ENCODE data around the gene SCUBE1.

SCUBE1 gene

DNA sequence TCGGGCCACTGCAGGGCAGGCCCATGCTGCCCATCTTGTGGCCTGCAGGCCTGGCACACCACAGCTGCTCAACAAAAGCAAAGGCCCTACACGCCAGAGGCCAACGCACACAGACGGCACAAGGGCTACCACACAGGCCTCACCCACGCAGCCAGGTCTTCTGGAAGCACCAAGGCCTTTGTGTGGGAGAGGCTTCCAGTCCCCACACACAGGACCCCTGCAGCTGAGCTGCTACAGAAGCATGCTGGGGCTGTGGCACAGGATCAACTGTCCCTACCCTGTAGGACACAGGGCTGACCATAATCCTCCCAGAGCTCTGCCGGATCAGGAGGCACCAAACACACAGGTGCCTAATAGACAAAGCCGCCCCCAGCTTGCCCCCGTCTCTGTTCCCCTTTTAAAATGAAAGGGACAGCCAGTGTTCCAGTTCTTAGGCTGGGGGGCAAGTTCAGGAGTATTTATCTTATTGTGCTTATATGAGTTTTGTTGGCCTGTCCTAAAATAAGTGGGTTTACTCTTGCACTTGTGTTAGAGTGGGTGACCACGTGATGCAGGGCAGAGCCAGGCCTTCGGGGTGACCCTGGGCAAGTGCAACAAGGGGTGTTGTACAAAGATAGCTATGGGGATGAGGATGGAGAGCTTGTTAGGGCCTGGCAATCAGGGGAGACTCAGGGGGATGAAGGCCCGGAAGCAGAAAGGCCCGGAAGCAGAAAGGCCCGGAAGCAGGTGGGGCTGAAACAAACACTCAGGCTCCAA is 161.7 kb downstream of the SCUBE1 start:
- Histone ChIP-seq H4K8ac (ENCODE audit: low read depth, low read length) (no peak overlapping the region), H3K79me2 (ENCODE audit: control insufficient read depth, insufficient read depth, low read length, poor library complexity) (peaks cover 2% of the 10 kb centered on the region)

GRCh38 chr22:43180670-43181069 is 162.5 kb downstream of the SCUBE1 start:
- Histone ChIP-seq H3K27me3 (ENCODE audit: insufficient read depth, low read length) (no peaks in the 10 kb centered on the region), H3K79me2 (ENCODE audit: control insufficient read depth, insufficient read depth, low read length, poor library complexity) (no peaks in the 10 kb centered on the region), H3K4me1 (ENCODE audit: control insufficient read depth in 1 of 2, insufficient read depth in 2 of 2, low read length in 2 of 2) (peaks cover 5 to 11% of the 10 kb centered on the region in 2 experiments), H3K14ac (ENCODE audit: low read length) (no peak overlapping the region), H2BK12ac (ENCODE audit: low read length) (no peak overlapping the region), H2BK120ac (ENCODE audit: insufficient read depth, low read length, poor library complexity) (no peak overlapping the region), H3K79me1 (ENCODE audit: low read length) (no peaks in the 10 kb centered on the region), H3K9me3 (ENCODE audit: insufficient read depth, low read depth, low read length) (peaks cover 2% of the 10 kb centered on the region), H2AFZ (ENCODE audit: insufficient read depth, low read length, poor library complexity) (no peak overlapping the region), H3K23ac (ENCODE audit: low read length) (no peak overlapping the region), H4K91ac (ENCODE audit: low read depth, low read length) (no peak overlapping the region), H3K18ac (ENCODE audit: low read length) (no peak overlapping the region), H4K12ac (ENCODE audit: low read depth, low read length) (no peak overlapping the region), H2AK5ac (ENCODE audit: low read length) (no peak overlapping the region), H3K9ac (ENCODE audit: low read length) (no peak overlapping the region), H3K4ac (ENCODE audit: low read depth, low read length) (no peak overlapping the region), H3K36me3 (ENCODE audit: control insufficient read depth in 1 of 2, insufficient read depth in 2 of 2, low read length in 2 of 2) (peaks cover 26 to 37% of the 10 kb centered on the region in 2 experiments), H4K8ac (ENCODE audit: low read depth, low read length) (no peak overlapping the region), H3K4me3 (ENCODE audit: low read depth, low read length) (no peak overlapping the region), H2BK5ac (ENCODE audit: low read depth, low read length, poor library complexity) (no peak overlapping the region), H3K27ac (ENCODE audit: low read depth, low read length) (no peak overlapping the region), H3K4me2 (ENCODE audit: low read length) (no peak overlapping the region)
- no CpG with 5 or more reads among the region's 15 CpGs for WGBS (ENCODE audit: extremely low coverage, insufficient coverage, insufficient read length)
- no peak for DNase-seq

More for the DNA sequence above, 161.7 kb downstream of the SCUBE1 start:
- WGBS (ENCODE audit: extremely low coverage, insufficient coverage, insufficient read length) = no CpG with 5 or more reads among the region's 13 CpGs
- Histone ChIP-seq H2AK5ac (ENCODE audit: low read length) (no peak overlapping the region), H3K9ac (ENCODE audit: low read length) (no peak overlapping the region), H2BK12ac (ENCODE audit: low read length) (no peak overlapping the region), H3K18ac (ENCODE audit: low read length) (no peak overlapping the region), H3K4me2 (ENCODE audit: low read length) (no peak overlapping the region), H3K27ac (ENCODE audit: low read depth, low read length) (no peak overlapping the region), H2AFZ (ENCODE audit: insufficient read depth, low read length, poor library complexity) (no peak overlapping the region), H3K14ac (ENCODE audit: low read length) (no peak overlapping the region), H4K91ac (ENCODE audit: low read depth, low read length) (no peak overlapping the region), H3K4me1 (ENCODE audit: control insufficient read depth in 1 of 2, insufficient read depth in 2 of 2, low read length in 2 of 2) (peaks cover 6 to 12% of the 10 kb centered on the region in 2 experiments), H3K9me3 (ENCODE audit: insufficient read depth, low read depth, low read length) (peaks cover 2% of the 10 kb centered on the region), H2BK5ac (ENCODE audit: low read depth, low read length, poor library complexity) (no peak overlapping the region), H3K27me3 (ENCODE audit: insufficient read depth, low read length) (no peaks in the 10 kb centered on the region), H3K4me3 (ENCODE audit: low read depth, low read length) (no peak overlapping the region), H3K23ac (ENCODE audit: low read length) (no peak overlapping the region), H3K79me1 (ENCODE audit: low read length) (peaks cover 2% of the 10 kb centered on the region), H4K12ac (ENCODE audit: low read depth, low read length) (no peak overlapping the region), H3K4ac (ENCODE audit: low read depth, low read length) (no peak overlapping the region), H3K36me3 (ENCODE audit: control insufficient read depth in 1 of 2, insufficient read depth in 2 of 2, low read length in 2 of 2) (peaks cover 21 to 33% of the 10 kb centered on the region in 2 experiments), H2BK120ac (ENCODE audit: insufficient read depth, low read length, poor library complexity) (no peak overlapping the region)
- no peak for DNase-seq

GRCh38 chr22:43179911-43180195 is 163.3 kb downstream of the SCUBE1 start:
- peaks cover 2% of the 10 kb centered on the region for H3K9me3 ChIP-seq (ENCODE audit: insufficient read depth, low read depth, low read length)
- no peak overlapping the region for H4K12ac ChIP-seq (ENCODE audit: low read depth, low read length)
- no peak overlapping the region for H3K23ac ChIP-seq (ENCODE audit: low read length)
- no peak overlapping the region for H3K18ac ChIP-seq (ENCODE audit: low read length)
- WGBS (ENCODE audit: extremely low coverage, insufficient coverage, insufficient read length) = no CpG with 5 or more reads among the region's 15 CpGs
- H3K27me3 ChIP-seq (ENCODE audit: insufficient read depth, low read length) = no peaks in the 10 kb centered on the region
- H3K14ac ChIP-seq (ENCODE audit: low read length) = no peak overlapping the region
- no peak overlapping the region for H2BK120ac ChIP-seq (ENCODE audit: insufficient read depth, low read length, poor library complexity)
- H3K79me1 ChIP-seq (ENCODE audit: low read length) = no peaks in the 10 kb centered on the region
- no peak overlapping the region for H3K4me3 ChIP-seq (ENCODE audit: low read depth, low read length)
- H4K91ac ChIP-seq (ENCODE audit: low read depth, low read length) = no peak overlapping the region
- peaks cover 0 to 7% of the 10 kb centered on the region in 2 experiments for H3K4me1 ChIP-seq (ENCODE audit: control insufficient read depth in 1 of 2, insufficient read depth in 2 of 2, low read length in 2 of 2)
- no peak overlapping the region for H4K8ac ChIP-seq (ENCODE audit: low read depth, low read length)
- DNase-seq = no peak
- H3K79me2 ChIP-seq (ENCODE audit: control insufficient read depth, insufficient read depth, low read length, poor library complexity) = no peaks in the 10 kb centered on the region
- H3K27ac ChIP-seq (ENCODE audit: low read depth, low read length) = no peak overlapping the region
- H3K36me3 ChIP-seq (ENCODE audit: control insufficient read depth in 1 of 2, insufficient read depth in 2 of 2, low read length in 2 of 2) = peaks cover 31 to 40% of the 10 kb centered on the region in 2 experiments
- H2AFZ ChIP-seq (ENCODE audit: insufficient read depth, low read length, poor library complexity) = no peak overlapping the region
- H3K9ac ChIP-seq (ENCODE audit: low read length) = no peak overlapping the region
- H2BK5ac ChIP-seq (ENCODE audit: low read depth, low read length, poor library complexity) = no peak overlapping the region
- no peak overlapping the region for H3K4ac ChIP-seq (ENCODE audit: low read depth, low read length)
- H2AK5ac ChIP-seq (ENCODE audit: low read length) = no peak overlapping the region
- H2BK12ac ChIP-seq (ENCODE audit: low read length) = no peak overlapping the region
- H3K4me2 ChIP-seq (ENCODE audit: low read length) = no peak overlapping the region

DNA sequence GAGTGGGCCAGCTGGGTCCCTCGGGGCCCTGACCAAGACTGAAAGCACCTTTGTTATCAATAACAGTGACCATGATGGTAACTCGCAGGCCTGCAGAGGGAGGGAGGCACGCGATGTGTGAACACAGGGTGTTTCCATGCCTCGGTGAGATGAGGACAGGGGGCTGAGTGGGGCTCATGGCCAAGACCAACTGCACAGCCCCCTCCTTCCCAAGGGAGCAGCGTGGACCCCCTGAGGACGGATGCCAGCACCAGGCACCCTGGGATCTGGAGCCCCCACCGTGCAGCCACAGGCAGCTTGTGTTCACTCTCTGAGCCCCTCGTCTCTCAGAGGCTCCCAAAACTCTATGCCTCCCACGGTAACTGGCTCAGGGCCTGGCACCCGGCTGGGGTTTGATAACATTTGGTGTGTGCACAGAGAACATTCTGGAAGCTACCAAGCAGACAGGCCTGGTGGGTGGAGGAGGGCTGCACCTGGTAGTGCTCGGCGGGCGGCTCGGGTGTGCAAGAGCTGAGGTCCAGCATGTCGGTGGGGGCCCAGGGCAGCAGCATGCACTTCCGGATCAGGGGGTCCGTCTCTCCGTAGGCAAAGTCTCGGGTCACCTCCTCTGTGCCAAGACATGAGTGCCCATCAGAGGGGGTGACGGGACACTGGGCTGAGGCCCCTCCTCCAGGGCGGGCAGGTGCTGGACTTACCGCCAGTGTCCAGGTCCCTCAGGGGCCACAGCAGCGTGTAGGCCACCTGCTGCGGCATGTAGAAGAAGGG is 163.8 kb downstream of the SCUBE1 start:
- no peak overlapping the region for H3K18ac ChIP-seq (ENCODE audit: low read length)
- H4K8ac ChIP-seq (ENCODE audit: low read depth, low read length) = no peak overlapping the region
- H3K36me3 ChIP-seq (ENCODE audit: control insufficient read depth in 1 of 2, insufficient read depth in 2 of 2, low read length in 2 of 2) = peaks cover 33 to 43% of the 10 kb centered on the region in 2 experiments
- H3K23ac ChIP-seq (ENCODE audit: low read length) = no peak overlapping the region
- no peak overlapping the region for H3K9ac ChIP-seq (ENCODE audit: low read length)
- no peak overlapping the region for H2BK120ac ChIP-seq (ENCODE audit: insufficient read depth, low read length, poor library complexity)
- H3K4me1 ChIP-seq (ENCODE audit: control insufficient read depth in 1 of 2, insufficient read depth in 2 of 2, low read length in 2 of 2) = peaks cover 0 to 4% of the 10 kb centered on the region in 2 experiments
- no peak overlapping the region for H3K14ac ChIP-seq (ENCODE audit: low read length)
- DNase-seq = no peak
- no peak overlapping the region for H4K91ac ChIP-seq (ENCODE audit: low read depth, low read length)
- H3K4ac ChIP-seq (ENCODE audit: low read depth, low read length) = no peak overlapping the region
- H2AFZ ChIP-seq (ENCODE audit: insufficient read depth, low read length, poor library complexity) = no peak overlapping the region
- H2BK5ac ChIP-seq (ENCODE audit: low read depth, low read length, poor library complexity) = no peak overlapping the region
- peaks cover 2% of the 10 kb centered on the region for H3K9me3 ChIP-seq (ENCODE audit: insufficient read depth, low read depth, low read length)
- H3K27ac ChIP-seq (ENCODE audit: low read depth, low read length) = no peak overlapping the region
- no peaks in the 10 kb centered on the region for H3K27me3 ChIP-seq (ENCODE audit: insufficient read depth, low read length)
- H3K4me2 ChIP-seq (ENCODE audit: low read length) = no peak overlapping the region
- H4K12ac ChIP-seq (ENCODE audit: low read depth, low read length) = no peak overlapping the region
- H3K4me3 ChIP-seq (ENCODE audit: low read depth, low read length) = no peak overlapping the region
- H2BK12ac ChIP-seq (ENCODE audit: low read length) = no peak overlapping the region
- H3K79me1 ChIP-seq (ENCODE audit: low read length) = no peaks in the 10 kb centered on the region
- H3K79me2 ChIP-seq (ENCODE audit: control insufficient read depth, insufficient read depth, low read length, poor library complexity) = no peaks in the 10 kb centered on the region
- no CpG with 5 or more reads among the region's 25 CpGs for WGBS (ENCODE audit: extremely low coverage, insufficient coverage, insufficient read length)
- H2AK5ac ChIP-seq (ENCODE audit: low read length) = no peak overlapping the region
